ENCODE data around the gene FLNC.

The FLNC gene

GRCh38 chr7:128846781-128847444 lies 16.7 kb downstream of the FLNC start:
- no peak for DNase-seq

GRCh38 chr7:128847721-128848211 lies 17.6 kb downstream of the FLNC start:
- DNase-seq: no peak

- no peak for DNase-seq
These were observed 18.3 kb downstream of the FLNC start for GRCh38 chr7:128848289-128849155.

- DNase-seq: no peak
These were observed 18.9 kb downstream of the FLNC start for GRCh38 chr7:128849156-128849515.

- DNase-seq: no peak
These were observed 19.7 kb downstream of the FLNC start for GRCh38 chr7:128849804-128850490.

GRCh38 chr7:128852537-128853254 lies 22.5 kb downstream of the FLNC start:
- no peak for DNase-seq

GRCh38 chr7:128853799-128854198 lies 23.6 kb downstream of the FLNC start:
- DNase-seq: no peak

GRCh38 chr7:128854396-128854795 lies 24.2 kb downstream of the FLNC start:
- DNase-seq: no peak

GRCh38 chr7:128855559-128855958 lies 25.4 kb downstream of the FLNC start:
- no peak for DNase-seq

- no peak for DNase-seq
These were observed 26.0 kb downstream of the FLNC start for GRCh38 chr7:128856001-128856718.

GRCh38 chr7:128858380-128859231 lies 28.4 kb downstream of the FLNC start:
- no peak for DNase-seq

- DNase-seq: no peak
These were observed 29.3 kb downstream of the FLNC start for GRCh38 chr7:128859232-128860157.

- no peak for DNase-seq
These were observed 30.2 kb downstream of the FLNC start for GRCh38 chr7:128860158-128861073.

- no peak for DNase-seq
These were observed 31.9 kb downstream of the FLNC start for GRCh38 chr7:128861957-128862570.

GRCh38 chr7:128862571-128863432 lies 32.6 kb downstream of the FLNC start, which contains the start of gene ATP6V1F:
Gene ATP6V1F, plus strand, starts transcription at chr7:128862856. Its CDS starts 49 bp downstream, at chr7:128862905.
- peak; percentile 92 for DNase-seq

- no peak for DNase-seq
These were observed 33.3 kb downstream of the FLNC start for GRCh38 chr7:128863433-128863989.

GRCh38 chr7:128865303-128865702 lies 35.1 kb downstream of the FLNC start:
- DNase-seq: no peak

All from 8988T (cell line).